Peyer's patch (tissue), 4 donors: ENCODE data around the gene ACTR1B. TPM values are rescaled to one million over a fixed set of nuclear protein-coding genes. Genes with fewer than 3 reads are reported as not detected.
"Not testable (repeated sequence)": the region's sequence is repeated elsewhere in the genome, so short reads cannot be mapped to it uniquely, and the experiment has no call there.

Source experiments
- DNase-seq, 3 donors: peaks; one replicate each; pipeline ENCODE4 v3.0.0-alpha.2; 2017 to 2019
- H3K27ac ChIP-seq, 4 donors: fragments of 200-600 bp; sonication (generic); one replicate each; pipeline ENCODE4 v1.5.1; 2016 to 2019
- H3K27me3 ChIP-seq, 2 donors: fragments of 200-600 bp; sonication (generic); one replicate each; pipeline ENCODE4 v1.5.1; 2019
- H3K36me3 ChIP-seq, 3 donors: fragments of 200-600 bp; sonication (generic); one replicate each; pipeline ENCODE4 v1.5.1; 2016 to 2019
- H3K4me1 ChIP-seq, 4 donors: fragments of 200-600 bp; sonication (generic); one replicate each; pipeline ENCODE4 v1.5.1; 2016 to 2019
- H3K4me3 ChIP-seq, 4 donors: fragments of 200-600 bp; sonication (generic); 1 replicate in 3 of 4; 2 replicates in 1 of 4; pipeline ENCODE4 v1.5.1; 2016 to 2019; ENCODE audit warnings: mild to moderate bottlenecking in 1 of 4
- H3K9me3 ChIP-seq, 4 donors: fragments of 200-600 bp; sonication (generic); one replicate each; pipeline ENCODE4 v1.5.1; 2016 to 2019; ENCODE audit warnings: mild to moderate bottlenecking in 1 of 4
- CTCF ChIP-seq, 6 experiments: fragments of 450-650 bp in 4 of 6; fragments of 200-600 bp in 2 of 6; sonication (generic) in 1 of 6; IDR thresholded peaks; one replicate each; pipeline ENCODE4 v1.5.1; 2017 to 2019; ENCODE audit warnings: antibody characterized with exemption in 6 of 6, mild to moderate bottlenecking in 3 of 6, moderate library complexity in 1 of 6
- POLR2A ChIP-seq, 2 donors: fragments of 450-650 bp; IDR thresholded peaks; one replicate each; pipeline ENCODE4 v1.5.1; 2017; ENCODE audit warnings: antibody characterized with exemption in 2 of 2, mild to moderate bottlenecking in 2 of 2, moderate library complexity in 2 of 2
- total RNA-seq, 4 donors: library from RNA; depleted of rRNA; stranded (reverse); fragments of >200 nt; gene quantifications; one replicate each; pipeline ENCODE4 v1.1.0, GENCODE V29; 2016

The ACTR1B gene
- total RNA-seq, 4 donors from 2014 or later, result 64.3 to 151 (median 89.1) TPM

- no peak for TF ChIP-seq POLR2A (IDR thresholded peaks at IDR 0.05)
- no peak for TF ChIP-seq CTCF (IDR thresholded peaks at IDR 0.05)
Measured at GRCh38 chr2:97651114-97651513, 12.7 kb downstream of the ACTR1B start.

GRCh38 chr2:97646977-97647376 is 16.9 kb downstream of the ACTR1B start:
- Histone ChIP-seq H3K27ac (peak overlapping the region in 3 of 4 donors; percentile 91 to 95 (median 92)), H3K27me3 (no peaks in the 10 kb centered on the region), H3K4me3 (peak overlapping the region; percentile 83 to 96 (median 90)), H3K36me3 (peaks cover 0 to 24% (median 0%) of the 10 kb centered on the region in 3 donors), H3K4me1 (peaks cover 0 to 38% (median 7%) of the 10 kb centered on the region in 4 donors), H3K9me3 (no peaks in the 10 kb centered on the region)
- TF ChIP-seq POLR2A (IDR thresholded peaks at IDR 0.05), result no peak
- no peak for TF ChIP-seq CTCF (IDR thresholded peaks at IDR 0.05)
- DNase-seq, result no peak

More at GRCh38 chr2:97651114-97651513, 12.7 kb downstream of the ACTR1B start:
- Histone ChIP-seq H3K9me3 (no peaks in the 10 kb centered on the region), H3K36me3 (peaks cover 0 to 34% (median 0%) of the 10 kb centered on the region in 3 donors), H3K4me3 (no peak overlapping the region), H3K27ac (peak overlapping the region in 1 of 4 donors; percentile 28), H3K4me1 (peaks cover 0 to 33% (median 7%) of the 10 kb centered on the region in 4 donors), H3K27me3 (no peaks in the 10 kb centered on the region)
- DNase-seq, result no peak

- H3K36me3 ChIP-seq, result peaks cover 0 to 24% (median 0%) of the 10 kb centered on the region in 3 donors
- no peaks in the 10 kb centered on the region for H3K9me3 ChIP-seq
- peak within 1 kb of the TSS; percentile 91 to 95 (median 92) for H3K27ac ChIP-seq
- H3K27me3 ChIP-seq, result no peaks in the 10 kb centered on the region
- peak; percentile 98 to 100 (median 99) for DNase-seq
- peak within 1 kb of the TSS; percentile 83 to 96 (median 90) for H3K4me3 ChIP-seq
- H3K4me1 ChIP-seq, result peaks cover 0 to 38% (median 7%) of the 10 kb centered on the region in 4 donors
- peak; percentile 75 to 88 for TF ChIP-seq POLR2A (IDR thresholded peaks at IDR 0.05)
- TF ChIP-seq CTCF (IDR thresholded peaks at IDR 0.05), result peak in 2 of 6 experiments; percentile 15 to 17
Measured at GRCh38 chr2:97645695-97646629, 17.9 kb downstream of the ACTR1B start, which contains the start of gene COX5B. COX5B (plus strand) TSS chr2:97646062; CDS start chr2:97646087, 25 bp downstream.

GRCh38 chr2:97645112-97645694 is 18.6 kb downstream of the ACTR1B start:
- peak overlapping the region; percentile 83 to 96 (median 90) for H3K4me3 ChIP-seq
- H3K4me1 ChIP-seq, result peaks cover 0 to 38% (median 7%) of the 10 kb centered on the region in 4 donors
- no peak for TF ChIP-seq CTCF (IDR thresholded peaks at IDR 0.05)
- TF ChIP-seq POLR2A (IDR thresholded peaks at IDR 0.05), result no peak
- peaks cover 0 to 24% (median 0%) of the 10 kb centered on the region in 3 donors for H3K36me3 ChIP-seq
- no peaks in the 10 kb centered on the region for H3K9me3 ChIP-seq
- no peaks in the 10 kb centered on the region for H3K27me3 ChIP-seq
- H3K27ac ChIP-seq, result peak overlapping the region; percentile 91 to 95 (median 92)
- DNase-seq, result peak in 1 of 3 donors; percentile 31

- H3K27ac ChIP-seq, result no peak overlapping the region
- no peak for DNase-seq
- TF ChIP-seq CTCF (IDR thresholded peaks at IDR 0.05) (no peak), POLR2A (IDR thresholded peaks at IDR 0.05) (no peak)
Measured at GRCh38 chr2:97644023-97644717, 19.7 kb downstream of the ACTR1B start.

GRCh38 chr2:97626049-97626430 is 37.8 kb downstream of the ACTR1B start:
- DNase-seq, H3K27ac ChIP-seq, H3K4me1 ChIP-seq, H3K4me3 ChIP-seq, H3K27me3 ChIP-seq, H3K36me3 ChIP-seq, H3K9me3 ChIP-seq: not testable (repeated sequence)

More at GRCh38 chr2:97644023-97644717, 19.7 kb downstream of the ACTR1B start:
- Histone ChIP-seq H3K36me3 (peaks cover 0 to 20% (median 0%) of the 10 kb centered on the region in 3 donors), H3K9me3 (no peaks in the 10 kb centered on the region), H3K4me1 (peaks cover 0 to 31% (median 7%) of the 10 kb centered on the region in 4 donors), H3K27me3 (no peaks in the 10 kb centered on the region), H3K4me3 (no peak overlapping the region)

- not testable (repeated sequence) for H3K27me3 ChIP-seq, H3K27ac ChIP-seq, DNase-seq, H3K36me3 ChIP-seq, H3K4me1 ChIP-seq, H3K4me3 ChIP-seq, H3K9me3 ChIP-seq
Measured at GRCh38 chr2:97625354-97626048, 38.3 kb downstream of the ACTR1B start.
